ENCODE data around the gene PROX1.

DNA sequence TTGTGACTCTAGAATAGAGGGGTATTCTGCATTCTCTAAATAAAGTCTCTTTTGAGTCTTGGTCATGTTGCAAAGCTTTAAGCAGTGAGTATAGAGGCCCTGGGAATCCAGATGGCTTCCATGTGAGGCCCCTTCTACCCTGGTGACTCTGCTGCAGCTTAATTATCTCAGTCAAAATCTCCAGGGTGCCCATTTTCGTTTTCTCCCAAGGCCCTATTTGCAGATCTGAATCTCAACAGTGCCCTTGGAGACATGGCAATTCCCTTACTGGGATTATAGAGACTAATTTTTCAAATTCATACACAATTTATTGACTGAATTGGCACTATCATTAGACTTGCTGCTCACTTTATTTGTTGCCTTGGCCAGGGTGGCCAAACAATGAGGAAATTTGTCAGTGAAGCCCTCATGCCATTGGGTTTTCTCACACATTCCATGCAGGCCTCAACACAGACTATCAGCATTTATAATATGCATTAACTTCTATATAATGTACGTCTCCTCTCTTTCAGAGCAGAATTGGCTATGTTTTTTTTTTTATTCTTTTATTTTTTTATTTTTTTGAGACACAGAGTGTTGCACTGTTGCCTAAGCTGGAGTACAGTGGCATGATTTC, 35.1 kb downstream of the PROX1 start:
- TF ChIP-seq, protein P1, sequence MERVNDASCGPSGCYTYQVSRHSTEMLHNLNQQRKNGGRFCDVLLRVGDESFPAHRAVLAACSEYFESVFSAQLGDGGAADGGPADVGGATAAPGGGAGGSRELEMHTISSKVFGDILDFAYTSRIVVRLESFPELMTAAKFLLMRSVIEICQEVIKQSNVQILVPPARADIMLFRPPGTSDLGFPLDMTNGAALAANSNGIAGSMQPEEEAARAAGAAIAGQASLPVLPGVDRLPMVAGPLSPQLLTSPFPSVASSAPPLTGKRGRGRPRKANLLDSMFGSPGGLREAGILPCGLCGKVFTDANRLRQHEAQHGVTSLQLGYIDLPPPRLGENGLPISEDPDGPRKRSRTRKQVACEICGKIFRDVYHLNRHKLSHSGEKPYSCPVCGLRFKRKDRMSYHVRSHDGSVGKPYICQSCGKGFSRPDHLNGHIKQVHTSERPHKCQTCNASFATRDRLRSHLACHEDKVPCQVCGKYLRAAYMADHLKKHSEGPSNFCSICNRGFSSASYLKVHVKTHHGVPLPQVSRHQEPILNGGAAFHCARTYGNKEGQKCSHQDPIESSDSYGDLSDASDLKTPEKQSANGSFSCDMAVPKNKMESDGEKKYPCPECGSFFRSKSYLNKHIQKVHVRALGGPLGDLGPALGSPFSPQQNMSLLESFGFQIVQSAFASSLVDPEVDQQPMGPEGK (CRISPR knock-in tag; IDR thresholded peaks at IDR 0.05; ENCODE audit: borderline replicate concordance): no peak
- TF ChIP-seq PPARA (CRISPR knock-in tag; IDR thresholded peaks at IDR 0.05; ENCODE audit: borderline replicate concordance) (no peak), ISL1 (CRISPR knock-in tag; IDR thresholded peaks at IDR 0.05) (no peak), OSR1 (CRISPR knock-in tag; IDR thresholded peaks at IDR 0.05) (no peak), ARNTL (CRISPR knock-in tag; IDR thresholded peaks at IDR 0.05; ENCODE audit: borderline replicate concordance, low read depth) (no peak), ZNF565 (CRISPR knock-in tag; conservative IDR thresholded peaks at IDR 0.05; ENCODE audit: low read depth) (no peak)
